HG03175 (cell line): ENCODE results near the gene RPS4Y1.
"Not testable (repeated sequence)": the region's sequence is repeated elsewhere in the genome, so short reads cannot be mapped to it uniquely, and the experiment has no call there.

ENCODE experiments used
- ATAC-seq: cut with Tn5 transposase; IDR thresholded peaks from one replicate; pipeline ENCODE4 v1.9.1; 2021; ENCODE audit warnings: mild to moderate bottlenecking, moderate library complexity; ENCODE audit not compliant: unreplicated experiment

Gene RPS4Y1

DNA sequence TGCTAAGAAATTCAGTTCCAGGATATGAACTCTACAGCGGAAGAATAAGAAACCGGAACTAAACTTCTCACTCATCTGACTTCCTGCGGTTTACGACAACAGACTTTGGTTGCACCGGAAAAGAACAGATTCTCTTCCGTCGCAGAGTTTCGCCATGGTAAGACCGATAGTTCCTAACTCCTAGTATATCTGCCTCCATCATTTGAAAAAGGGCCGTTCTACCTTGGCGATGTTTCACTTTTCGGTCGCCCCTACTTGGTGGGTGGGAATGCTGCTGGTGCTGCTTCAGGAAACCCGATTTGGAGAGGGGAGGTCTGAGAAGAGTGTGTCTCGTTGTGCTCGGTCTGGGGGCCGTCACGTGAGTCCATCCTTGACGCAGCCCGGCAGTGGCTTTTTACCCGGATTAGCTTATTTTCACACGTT lies at the start of gene RPS4Y1:
Gene RPS4Y1 (plus strand): TSS at position 132 of the 423 bp plus-strand sequence. CDS start 23 bp downstream, at position 155.
- peak; percentile 86 for ATAC-seq

DNA sequence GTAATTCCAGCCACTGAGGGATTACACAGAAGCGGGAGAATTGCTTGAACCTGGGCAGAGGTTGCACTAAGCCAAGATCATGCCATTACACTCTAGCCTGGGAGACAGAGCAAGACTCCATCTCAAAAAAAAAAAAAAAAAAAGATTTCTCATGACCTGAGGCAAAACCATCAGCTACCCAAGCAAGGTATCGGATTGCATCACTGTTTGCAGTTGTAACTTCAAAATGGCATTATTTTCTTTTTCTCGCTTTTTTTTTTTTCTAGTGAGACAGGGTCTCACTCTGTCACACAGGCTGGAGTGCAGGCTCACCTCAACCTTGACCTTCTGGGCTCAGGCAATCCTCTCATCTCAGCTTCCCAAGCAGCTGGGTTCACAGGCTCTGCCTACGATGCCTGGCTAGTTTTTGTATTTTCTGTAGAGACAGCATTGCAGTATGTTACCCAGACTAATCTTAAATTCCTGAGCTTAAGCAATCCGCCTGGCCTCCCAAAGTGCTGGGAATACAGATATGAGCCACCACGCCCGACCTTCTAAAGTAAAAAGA lies 44.4 kb upstream of the RPS4Y1 start:
- ATAC-seq, result no peak

DNA sequence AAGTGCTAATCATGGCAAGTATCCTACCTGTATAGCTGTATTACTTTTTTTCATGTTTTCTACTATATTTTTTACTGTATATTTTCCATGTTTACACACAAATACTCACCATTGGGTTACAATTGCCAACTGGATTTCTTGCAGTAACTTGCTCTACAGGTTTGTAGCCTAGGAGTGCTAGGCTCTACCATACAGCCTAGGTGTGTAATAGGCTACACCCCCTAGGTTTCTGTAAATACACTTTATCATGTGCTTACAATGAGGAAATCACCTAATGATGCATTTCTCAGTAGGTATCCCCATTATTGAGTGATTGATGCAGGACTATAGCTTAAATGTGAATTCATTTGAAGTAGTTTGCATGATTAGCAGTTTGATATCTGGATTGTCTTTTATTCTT lies 43.4 kb upstream of the RPS4Y1 start:
- no peak for ATAC-seq

DNA sequence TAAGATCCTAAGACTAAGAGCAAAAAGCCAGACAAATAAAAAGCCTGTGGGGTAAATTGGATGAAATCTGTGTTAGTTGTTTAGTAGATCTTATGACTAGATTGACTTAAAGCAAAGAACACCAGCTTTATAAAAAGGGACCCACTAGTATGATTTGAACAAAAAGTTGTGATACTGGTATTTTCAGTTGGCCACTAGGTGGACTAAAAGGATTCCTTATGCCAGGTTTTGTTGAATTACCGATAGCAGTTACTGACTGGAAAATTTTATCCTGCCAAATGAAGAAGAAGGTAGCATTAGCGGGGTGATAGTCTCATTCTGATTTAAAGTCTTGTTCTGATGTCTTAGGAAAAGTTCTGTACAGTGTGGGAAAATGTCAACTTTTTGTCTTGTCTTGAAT lies 41.2 kb upstream of the RPS4Y1 start:
- ATAC-seq, result no peak

DNA sequence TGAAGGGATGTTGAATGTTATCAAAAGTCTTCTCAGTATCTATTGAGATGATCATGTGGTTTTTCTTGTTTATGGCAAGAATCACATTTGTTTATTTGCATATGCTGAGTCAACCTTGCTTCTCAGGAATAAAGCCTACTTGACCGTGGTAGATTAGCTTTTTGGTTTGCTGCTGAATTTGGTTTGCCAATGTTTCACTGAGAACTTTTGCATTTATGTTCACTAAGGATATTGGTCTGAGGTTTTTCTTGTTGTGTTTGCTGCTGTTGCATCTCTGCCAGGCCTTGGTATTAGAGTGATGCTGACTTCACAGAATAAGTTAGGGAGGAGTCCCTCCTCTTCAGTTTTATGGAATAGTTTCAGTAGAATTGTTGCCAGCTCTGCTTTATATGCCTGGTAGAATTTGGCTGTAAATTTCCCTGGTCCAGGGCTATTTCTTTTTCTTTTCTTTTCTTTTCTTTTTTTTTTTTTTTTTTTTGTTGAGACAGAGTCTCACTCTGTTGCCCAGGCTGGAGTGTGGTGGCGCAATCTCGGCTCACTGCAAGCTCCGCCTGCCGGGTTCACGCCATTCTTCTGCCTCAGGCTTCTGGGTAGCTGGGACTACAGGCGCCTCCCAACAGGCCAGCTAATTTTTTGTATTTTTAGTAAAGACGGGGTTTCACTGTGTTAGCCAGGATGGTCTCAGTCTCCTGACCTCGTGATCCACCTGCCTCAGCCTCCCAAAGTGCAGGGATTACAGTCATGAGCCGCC lies 24.1 kb upstream of the RPS4Y1 start:
- not testable (repeated sequence) for ATAC-seq

DNA sequence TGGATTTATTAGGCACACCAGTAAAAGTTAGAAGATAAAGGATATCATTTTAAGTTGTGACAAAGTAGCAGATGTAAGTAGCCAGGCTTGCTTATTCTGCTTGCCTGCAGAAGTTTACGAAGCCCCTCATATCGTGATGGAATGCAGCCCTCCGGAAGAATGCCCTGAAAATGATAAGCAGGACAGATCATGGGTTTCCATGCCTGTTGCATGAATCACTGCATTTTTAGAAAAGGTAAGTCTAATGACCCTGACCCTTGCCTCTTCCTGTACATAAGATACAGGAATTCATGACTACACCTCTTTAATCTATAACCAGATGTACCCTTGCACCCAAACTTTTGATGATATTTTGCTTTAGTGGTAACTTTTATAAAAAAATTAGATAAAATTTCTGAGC lies 16.9 kb upstream of the RPS4Y1 start:
- ATAC-seq, result no peak

DNA sequence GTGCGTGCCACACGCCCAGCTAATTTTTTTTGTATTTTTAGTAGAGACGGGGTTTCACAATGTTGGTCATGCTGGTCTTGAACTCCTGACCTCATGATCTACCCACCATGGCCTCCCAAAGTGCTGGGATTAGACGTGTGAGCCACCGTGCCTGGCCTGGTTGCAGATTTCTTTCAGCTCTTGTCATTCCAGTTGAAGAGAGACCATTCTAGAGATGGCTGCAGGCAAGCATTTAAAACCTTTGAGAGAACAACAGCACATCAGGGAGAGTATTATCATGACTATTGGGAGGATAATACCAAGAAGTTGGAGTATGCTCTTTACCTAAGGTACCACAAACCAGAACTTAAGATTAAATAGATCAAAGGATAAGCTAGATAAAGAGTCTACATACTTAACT lies 12.9 kb upstream of the RPS4Y1 start:
- no peak for ATAC-seq

DNA sequence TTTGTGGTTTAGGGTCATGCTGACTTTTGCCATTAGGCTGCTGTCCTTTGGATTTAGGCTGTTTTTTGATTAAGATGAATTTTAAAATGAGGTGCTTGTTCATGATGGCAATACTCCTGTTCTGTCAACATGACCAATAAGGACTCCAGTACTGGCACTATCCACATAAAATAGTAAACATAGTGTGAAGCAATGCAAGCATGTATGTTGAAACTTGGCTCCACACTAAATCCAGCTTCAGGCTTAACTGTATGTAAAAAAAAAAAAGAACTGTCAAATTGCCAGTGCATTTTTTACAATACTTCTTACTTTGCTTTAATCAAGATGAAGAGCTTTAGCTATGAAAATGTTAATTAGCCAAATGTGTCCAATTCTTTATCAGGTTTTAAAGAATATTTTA lies 6.2 kb upstream of the RPS4Y1 start:
- ATAC-seq, result no peak

DNA sequence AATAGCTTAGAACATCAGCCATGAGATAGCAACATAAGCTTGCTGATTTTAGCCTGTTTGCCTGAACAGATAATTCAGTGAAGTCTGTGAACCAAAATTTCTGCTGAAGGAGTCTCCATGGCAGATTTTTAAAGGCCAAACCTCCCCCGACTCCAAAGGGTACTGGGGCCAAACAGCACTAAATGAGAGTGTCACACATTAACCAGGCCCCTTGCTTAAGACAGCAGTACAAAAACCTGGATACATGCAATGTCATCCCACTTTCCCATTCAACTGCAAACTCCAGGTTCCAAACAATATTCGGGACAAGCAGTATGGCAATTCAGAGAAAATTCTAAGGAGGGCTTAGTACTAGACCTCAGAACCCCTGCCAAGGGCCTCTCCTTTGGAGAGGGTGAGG lies 4.3 kb upstream of the RPS4Y1 start:
- ATAC-seq, result no peak

DNA sequence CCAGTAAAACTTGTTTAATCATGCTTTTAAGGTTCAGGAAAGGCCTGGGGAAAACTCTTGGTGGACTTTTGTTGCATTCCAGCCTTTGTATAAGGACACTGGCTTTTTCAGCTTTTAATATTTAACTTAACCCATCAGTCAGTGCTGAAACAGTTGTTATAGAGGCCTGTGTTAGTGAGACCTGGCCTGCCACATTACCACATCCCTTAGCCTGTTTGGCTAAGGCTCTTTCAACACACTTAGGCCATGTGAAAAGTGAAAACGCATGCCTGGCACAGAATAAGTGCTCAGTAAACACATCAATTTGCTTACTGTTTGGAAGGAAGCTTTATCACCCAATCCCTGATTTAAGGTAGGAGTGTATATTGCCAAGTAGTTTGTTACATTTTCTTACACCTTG lies 3.5 kb upstream of the RPS4Y1 start:
- no peak for ATAC-seq

DNA sequence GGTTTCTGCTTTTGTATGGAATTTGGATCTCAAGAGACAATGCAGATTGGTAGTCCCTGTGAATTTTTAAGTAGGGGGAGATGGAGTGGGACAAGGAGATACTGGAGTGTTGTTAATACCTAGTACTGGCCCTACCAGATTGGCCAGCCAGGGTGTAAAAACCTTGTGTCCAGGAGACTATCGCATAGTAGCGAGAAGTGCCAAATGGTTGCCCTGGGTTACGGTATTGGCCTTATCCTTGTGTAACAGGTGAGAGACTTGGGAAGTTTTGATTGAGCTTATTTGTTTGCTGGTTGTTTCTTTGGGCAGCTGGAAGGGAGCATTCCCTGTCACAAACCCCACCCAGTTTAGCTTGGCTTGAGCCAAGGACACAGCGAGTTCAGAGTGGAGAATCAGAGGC lies 5.4 kb downstream of the RPS4Y1 start:
- ATAC-seq, result no peak

DNA sequence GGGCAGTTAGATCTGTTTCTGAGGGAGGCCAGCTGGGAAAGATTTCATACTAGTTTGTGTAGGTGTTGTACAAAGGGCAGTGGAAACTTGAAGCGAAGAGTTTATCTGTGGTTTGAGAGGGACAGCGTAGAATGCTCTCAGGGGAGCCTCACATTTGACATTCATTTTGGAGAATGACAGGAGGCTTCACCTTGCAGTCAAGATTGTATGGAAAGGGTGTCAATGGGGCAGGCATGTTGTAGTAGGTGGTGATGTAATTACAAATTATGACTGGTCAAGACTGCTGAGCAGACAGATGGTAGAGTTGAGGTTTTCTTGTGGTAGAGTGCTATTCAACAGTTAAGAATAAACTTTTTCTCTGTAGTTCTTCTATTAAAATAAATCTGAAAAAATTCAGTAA lies 7.0 kb downstream of the RPS4Y1 start:
- ATAC-seq, result no peak

DNA sequence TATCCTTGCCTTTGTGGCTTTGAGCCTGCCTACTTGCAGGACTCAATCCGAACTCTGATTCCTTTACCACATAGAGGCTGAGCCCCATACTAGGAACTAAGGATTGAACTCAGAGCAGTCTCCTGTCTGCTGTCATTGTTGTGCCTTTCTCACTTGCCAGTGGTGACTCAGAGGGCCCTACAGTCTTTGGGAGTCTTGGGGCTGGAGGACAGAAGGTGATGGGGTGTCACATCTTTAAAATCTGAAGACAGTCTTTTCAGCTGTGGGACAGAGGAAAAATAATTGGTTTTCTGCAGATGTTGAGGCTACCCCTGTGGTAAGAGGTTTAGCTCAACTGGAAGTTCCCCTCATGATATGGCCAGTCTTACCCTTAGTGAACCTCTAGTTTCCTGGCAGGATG lies 8.0 kb downstream of the RPS4Y1 start:
- no peak for ATAC-seq

DNA sequence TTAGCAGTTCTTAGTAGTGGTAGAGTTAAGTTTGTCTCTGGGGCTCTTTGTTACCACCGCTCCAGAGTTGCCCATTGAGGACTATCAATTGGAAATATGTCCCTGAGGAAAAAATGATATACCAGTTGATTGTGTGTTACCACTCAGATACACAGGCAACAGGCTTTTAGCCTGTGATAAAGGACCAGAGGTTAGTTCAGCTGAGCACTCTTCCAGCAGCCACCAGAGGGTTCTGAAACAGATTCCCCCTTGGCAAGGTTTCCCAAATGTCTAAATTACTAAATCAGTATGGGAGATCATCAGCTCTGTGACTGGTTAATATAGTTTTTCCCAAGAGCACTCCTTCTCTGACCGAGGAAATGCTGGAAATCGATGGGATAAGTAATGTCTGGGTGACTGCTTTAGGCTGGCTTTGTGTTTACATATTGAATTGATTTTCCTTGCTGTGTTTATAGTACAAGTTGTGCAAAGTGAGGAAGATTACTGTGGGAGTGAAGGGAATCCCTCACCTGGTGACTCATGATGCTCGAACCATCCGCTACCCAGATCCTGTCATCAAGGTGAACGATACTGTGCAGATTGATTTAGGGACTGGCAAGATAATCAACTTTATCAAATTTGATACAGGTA lies 12.9 kb downstream of the RPS4Y1 start:
- no peak for ATAC-seq

DNA sequence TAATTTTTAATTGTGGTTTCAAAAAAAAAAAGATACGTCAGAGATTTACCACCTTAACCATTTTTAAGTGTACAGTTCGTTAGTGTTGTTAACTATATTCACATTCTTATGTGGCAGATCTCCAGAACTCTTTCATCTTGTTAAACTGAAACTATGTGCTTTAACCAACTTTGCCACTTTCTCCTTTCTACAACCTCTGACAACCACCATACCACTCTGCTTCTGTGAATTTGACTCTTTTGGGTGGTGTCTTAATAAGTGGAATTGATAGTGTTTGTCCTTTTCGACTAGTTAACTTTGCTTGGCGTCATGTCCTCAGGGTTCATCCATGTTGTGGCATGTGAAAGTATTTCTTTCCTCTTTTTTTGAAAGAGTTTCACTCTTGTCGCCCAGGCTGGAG lies 15.7 kb downstream of the RPS4Y1 start:
- ATAC-seq, result no peak

DNA sequence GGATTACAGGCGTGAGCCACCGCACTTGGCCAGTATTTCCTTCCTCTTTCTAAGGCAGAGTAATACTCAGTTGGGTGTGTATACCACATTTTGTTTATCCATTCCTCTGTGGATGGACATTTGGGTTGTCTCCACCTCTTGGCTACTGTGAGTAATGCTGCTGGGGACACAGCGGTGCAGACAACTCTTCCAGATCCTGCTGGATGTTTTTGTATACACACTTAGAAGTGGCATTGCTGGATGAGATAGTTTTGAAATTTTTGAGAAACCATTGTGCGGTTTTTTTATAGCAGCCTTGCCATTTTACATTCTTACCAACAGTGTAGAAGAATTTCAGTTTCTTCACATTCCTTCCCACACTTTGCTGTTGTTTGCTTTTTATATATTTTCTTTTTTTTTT lies 16.3 kb downstream of the RPS4Y1 start:
- ATAC-seq, result no peak

DNA sequence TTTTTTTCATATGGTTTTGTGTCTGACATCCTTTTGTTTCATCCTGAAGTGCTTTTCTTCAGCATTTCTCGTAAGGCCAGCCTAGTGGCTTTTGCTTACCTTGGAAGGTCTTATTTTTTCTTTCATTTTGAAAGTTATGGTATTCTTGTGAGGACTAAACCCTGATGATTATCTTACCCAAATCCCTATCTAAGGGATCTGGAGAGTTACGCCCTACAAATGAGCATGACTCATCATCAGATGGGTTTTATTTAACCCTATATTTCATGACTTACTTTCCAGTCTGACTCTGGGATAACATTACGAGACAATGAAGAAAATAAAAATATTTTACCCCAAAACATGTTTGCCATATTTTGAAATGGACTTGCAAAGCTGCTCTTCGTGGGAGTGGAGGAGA lies 18.4 kb downstream of the RPS4Y1 start:
- no peak for ATAC-seq

DNA sequence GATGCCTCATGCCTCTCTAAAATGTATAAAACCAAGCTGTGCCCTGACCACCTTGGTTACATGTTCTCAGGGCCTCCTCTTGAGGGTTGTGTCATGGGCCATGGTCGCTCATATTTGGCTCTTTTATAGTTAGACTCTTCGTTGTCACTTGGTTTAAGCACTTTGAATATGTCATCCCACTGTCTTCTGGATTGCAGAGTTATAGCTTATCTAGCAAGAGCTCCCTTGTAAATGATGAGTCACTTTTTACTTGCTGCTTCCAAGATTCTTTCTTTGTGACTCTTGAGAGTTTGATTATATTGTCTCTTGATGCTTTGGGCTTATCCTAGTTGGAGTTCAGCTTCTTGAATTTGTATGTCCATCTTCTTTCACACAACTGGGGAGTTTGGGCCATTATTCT lies 19.1 kb downstream of the RPS4Y1 start:
- no peak for ATAC-seq

DNA sequence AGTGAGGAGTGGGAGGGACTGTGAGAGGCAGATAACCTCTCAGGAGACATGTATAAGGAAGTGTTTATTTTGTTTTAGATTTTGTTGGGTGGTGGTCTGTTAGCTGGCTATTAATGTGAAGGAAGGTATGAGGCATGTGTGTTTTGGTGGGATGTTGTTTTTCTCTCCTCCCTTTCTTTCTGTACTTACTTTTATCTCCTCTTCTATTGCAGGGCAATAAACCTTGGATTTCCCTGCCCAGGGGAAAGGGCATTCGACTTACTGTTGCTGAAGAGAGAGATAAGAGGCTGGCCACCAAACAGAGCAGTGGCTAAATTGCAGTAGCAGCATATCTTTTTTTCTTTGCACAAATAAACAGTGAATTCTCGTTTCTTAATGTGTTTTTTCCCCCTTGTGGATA lies 25.2 kb downstream of the RPS4Y1 start:
- no peak for ATAC-seq

DNA sequence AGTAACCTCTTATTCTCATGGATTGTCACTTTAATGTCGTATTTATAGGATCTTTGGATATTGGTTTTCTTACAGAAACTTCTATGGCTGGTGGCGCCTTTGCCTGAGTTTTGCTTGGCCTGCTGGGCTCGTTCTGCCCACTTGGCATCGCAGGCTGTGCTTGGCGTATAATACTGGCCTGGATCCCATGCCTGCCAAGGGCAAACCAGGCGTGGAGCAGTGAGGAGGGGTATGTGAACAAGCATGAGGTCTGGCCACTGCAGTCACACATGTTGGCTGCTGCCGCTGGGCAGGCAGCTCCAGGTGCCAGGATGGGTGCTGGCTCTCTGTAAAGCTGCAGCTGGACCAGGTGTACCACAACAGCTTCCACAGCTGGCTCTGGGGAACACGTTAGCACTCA lies 26.1 kb downstream of the RPS4Y1 start:
- no peak for ATAC-seq

DNA sequence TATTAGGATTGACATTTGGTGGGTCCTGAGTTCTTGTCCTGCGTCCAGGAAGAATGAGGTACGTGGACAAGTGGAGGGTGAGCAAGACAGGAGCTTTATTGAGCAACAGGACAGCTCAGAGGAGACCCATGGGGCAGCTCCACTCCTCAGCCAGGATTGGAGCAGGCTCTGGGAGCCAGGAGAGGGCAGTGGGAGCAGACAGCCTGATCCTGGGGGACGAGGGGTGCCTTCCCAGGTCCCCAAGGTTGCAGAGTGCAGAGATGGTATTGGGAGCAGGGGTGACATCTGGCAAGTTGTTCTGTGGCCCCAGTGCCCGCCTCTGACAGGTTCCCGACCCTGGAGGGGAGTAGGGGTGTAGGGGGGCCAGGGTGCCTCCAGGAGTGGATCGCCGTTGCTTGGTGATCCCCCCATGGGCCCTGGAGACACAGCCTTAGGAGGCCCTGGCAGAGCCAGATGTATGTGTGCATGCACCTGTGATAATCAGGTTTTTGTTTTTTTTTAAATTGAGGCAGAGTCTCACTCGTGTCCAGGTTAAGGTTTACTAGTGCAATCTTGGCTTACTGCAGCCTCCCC lies 26.7 kb downstream of the RPS4Y1 start:
- ATAC-seq, result no peak

DNA sequence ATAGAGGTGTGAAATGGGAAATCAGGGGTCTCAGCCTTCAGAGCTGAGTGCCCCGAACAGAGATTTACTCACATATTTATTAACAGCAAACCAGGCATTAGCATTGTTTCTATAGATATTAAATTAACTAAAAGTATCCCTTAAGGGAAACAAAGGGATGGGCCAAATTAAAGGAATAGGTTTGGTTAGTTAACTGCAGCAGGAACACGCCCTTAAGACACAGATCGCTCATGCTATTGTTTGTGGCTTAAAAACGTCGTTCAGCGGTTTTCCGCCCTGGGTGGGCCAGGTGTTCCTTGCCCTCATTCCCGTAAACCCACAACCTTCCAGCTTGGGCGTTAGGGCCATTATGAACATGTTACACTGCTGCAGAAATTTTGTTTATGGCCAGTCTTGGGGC lies 30.8 kb downstream of the RPS4Y1 start:
- not testable (repeated sequence) for ATAC-seq
